H9 (cell line): Measurements from ENCODE around the gene HSD17B13. TPM values are rescaled to one million over a fixed set of nuclear protein-coding genes. Genes with fewer than 3 reads are reported as not detected.

ENCODE experiments used
- DNase-seq: peaks from one replicate; pipeline ENCODE4 v3.0.0-alpha.2; 2017
- H2AFZ ChIP-seq: one replicate; pipeline ENCODE4 v1.6.1; 2013; ENCODE audit warnings: mild to moderate bottlenecking, low read length, control low read depth, moderate library complexity
- H2AK5ac ChIP-seq: 2 replicates; pipeline ENCODE4 v1.6.1; 2013; ENCODE audit warnings: low read length, control low read depth, mixed read lengths; ENCODE audit not compliant: insufficient read length
- H2BK120ac ChIP-seq: one replicate; pipeline ENCODE4 v1.6.1; 2013; ENCODE audit warnings: low read depth, mild to moderate bottlenecking, low read length, control low read depth, inconsistent platforms; ENCODE audit not compliant: poor library complexity, severe bottlenecking
- H2BK12ac ChIP-seq: 2 replicates; pipeline ENCODE4 v1.6.1; 2013; ENCODE audit warnings: low read length, control low read depth, mixed read lengths, low read depth; ENCODE audit not compliant: insufficient read length
- H2BK15ac ChIP-seq: 2 replicates; pipeline ENCODE4 v1.6.1; 2013; ENCODE audit warnings: low read depth, low read length, control low read depth
- H2BK20ac ChIP-seq: one replicate; pipeline ENCODE4 v1.6.1; 2013; ENCODE audit warnings: low read depth, mild to moderate bottlenecking, low read length, control low read depth, inconsistent platforms; ENCODE audit not compliant: poor library complexity, severe bottlenecking
- H2BK5ac ChIP-seq: 2 replicates; pipeline ENCODE4 v1.6.1; 2013; ENCODE audit warnings: low read length, control low read depth, mixed read lengths; ENCODE audit not compliant: insufficient read length
- H3K14ac ChIP-seq: 2 replicates; pipeline ENCODE4 v1.6.1; 2013; ENCODE audit warnings: low read length, control low read depth; ENCODE audit not compliant: insufficient read depth
- H3K18ac ChIP-seq: 2 replicates; pipeline ENCODE4 v1.6.1; 2013; ENCODE audit warnings: low read depth, mild to moderate bottlenecking, mixed read lengths, low read length, control low read depth; ENCODE audit not compliant: insufficient read length
- H3K23ac ChIP-seq: 2 replicates; pipeline ENCODE4 v1.6.1; 2013; ENCODE audit warnings: low read length, control low read depth, mixed read lengths, low read depth; ENCODE audit not compliant: insufficient read length
- H3K23me2 ChIP-seq: 2 replicates; pipeline ENCODE4 v1.6.1; 2013; ENCODE audit warnings: low read depth, mild to moderate bottlenecking, mixed read lengths, low read length, control low read depth; ENCODE audit not compliant: insufficient read length, poor library complexity, severe bottlenecking
- H3K27ac ChIP-seq: 2 replicates; pipeline ENCODE4 v1.5.1; 2013; ENCODE audit warnings: low read length, control low read depth, mixed read lengths, low read depth; ENCODE audit not compliant: insufficient read length
- H3K27me3 ChIP-seq: 2 replicates; pipeline ENCODE4 v1.6.1; 2013; ENCODE audit warnings: low read length, control low read depth, inconsistent platforms; ENCODE audit not compliant: insufficient read depth
- H3K4ac ChIP-seq: 2 replicates; pipeline ENCODE4 v1.6.1; 2013; ENCODE audit warnings: low read depth, mild to moderate bottlenecking, control low read depth, inconsistent platforms, low read length, moderate library complexity
- H3K4me1 ChIP-seq: 2 replicates; pipeline ENCODE4 v1.6.1; 2013; ENCODE audit warnings: low read length, control low read depth, inconsistent platforms; ENCODE audit not compliant: insufficient read depth
- H3K4me2 ChIP-seq: 2 replicates; pipeline ENCODE4 v1.6.1; 2013; ENCODE audit warnings: low read length, control low read depth, mixed read lengths; ENCODE audit not compliant: insufficient read length, insufficient read depth
- H3K56ac ChIP-seq: 2 replicates; pipeline ENCODE4 v1.6.1; 2013; ENCODE audit warnings: low read depth, mild to moderate bottlenecking, mixed read lengths, low read length, control low read depth; ENCODE audit not compliant: insufficient read length
- H3K79me1 ChIP-seq: 2 replicates; pipeline ENCODE4 v1.6.1; 2013; ENCODE audit warnings: low read depth, mild to moderate bottlenecking, moderate library complexity, low read length, control low read depth, inconsistent platforms; ENCODE audit not compliant: insufficient read depth, poor library complexity, severe bottlenecking
- H3K79me2 ChIP-seq: 2 replicates; pipeline ENCODE4 v1.6.1; 2013; ENCODE audit warnings: low read length, control low read depth, inconsistent platforms; ENCODE audit not compliant: insufficient read depth
- H3K9ac ChIP-seq: 2 replicates; pipeline ENCODE4 v1.6.1; 2013; ENCODE audit warnings: low read length, control low read depth, mixed read lengths; ENCODE audit not compliant: insufficient read length; ENCODE audit errors: extremely low read depth
- H3K9me3 ChIP-seq: one replicate; pipeline ENCODE4 v1.6.1; 2013; ENCODE audit warnings: low read depth, low read length, inconsistent platforms; ENCODE audit not compliant: control insufficient read depth
- H3T11ph ChIP-seq: one replicate; pipeline ENCODE4 v1.6.1; 2013; ENCODE audit warnings: mild to moderate bottlenecking, low read length, control low read depth, inconsistent platforms
- H4K20me1 ChIP-seq: one replicate; pipeline ENCODE4 v1.6.1; 2013; ENCODE audit not compliant: control insufficient read depth, insufficient read length, insufficient read depth
- H4K5ac ChIP-seq: 2 replicates; pipeline ENCODE4 v1.6.1; 2013; ENCODE audit warnings: low read depth, mild to moderate bottlenecking, mixed read lengths, low read length, control low read depth; ENCODE audit not compliant: insufficient read length
- H4K8ac ChIP-seq: replicated peaks from 2 replicates; pipeline ENCODE4 v1.6.1; 2013; ENCODE audit warnings: low read length, control low read depth, mixed read lengths, low read depth; ENCODE audit not compliant: insufficient read length
- H4K91ac ChIP-seq: 2 replicates; pipeline ENCODE4 v1.6.1; 2013; ENCODE audit warnings: low read depth, mild to moderate bottlenecking, moderate library complexity, mixed read lengths, low read length, control low read depth; ENCODE audit not compliant: insufficient read length
- H3K27ac Mint-ChIP-seq, 3 experiments: 2 replicates in 2 of 3; 3 replicates in 1 of 3; pipeline ENCODE4 v1.8.0; 2020 to 2021; ENCODE audit warnings: mixed read lengths in 3 of 3, mild to moderate bottlenecking in 1 of 3, moderate library complexity in 1 of 3
- H3K27me3 Mint-ChIP-seq: 2 replicates; pipeline ENCODE4 v1.8.0; 2021; ENCODE audit warnings: low read depth, mild to moderate bottlenecking, moderate library complexity, mixed read lengths
- H3K36me3 Mint-ChIP-seq, 3 experiments: 2 replicates in 2 of 3; 3 replicates in 1 of 3; pipeline ENCODE4 v1.8.0; 2020 to 2021; ENCODE audit warnings: low read depth in 3 of 3, mixed read lengths in 3 of 3; ENCODE audit not compliant: insufficient read depth in 1 of 3
- H3K4me1 Mint-ChIP-seq, 2 experiments: 2 replicates each; pipeline ENCODE4 v1.8.0; 2020; ENCODE audit warnings: mixed read lengths in 2 of 2
- H3K4me3 Mint-ChIP-seq, 2 experiments: 2 replicates in 1 of 2; 3 replicates in 1 of 2; pipeline ENCODE4 v1.8.0; 2020 to 2021; ENCODE audit warnings: mild to moderate bottlenecking in 2 of 2, mixed read lengths in 2 of 2, moderate library complexity in 1 of 2
- H3K9me3 Mint-ChIP-seq, 2 experiments: 2 replicates in 1 of 2; 3 replicates in 1 of 2; pipeline ENCODE4 v1.8.0; 2020; ENCODE audit warnings: mild to moderate bottlenecking in 2 of 2, mixed read lengths in 2 of 2, moderate library complexity in 1 of 2
- WGBS: extraction: QIAGEN DNeasy Blood & Tissue Kit; methylation state at CpG from one replicate; pipeline ENCODE4 v1.1.7; 2013; ENCODE audit warnings: missing lambda C conversion rate, low lambda C conversion rate, mixed read lengths; ENCODE audit not compliant: insufficient read length; ENCODE audit errors: extremely low coverage; 5-methylcytosine and 5-hydroxymethylcytosine counted together
- total RNA-seq: library from RNA; stranded (reverse); gene quantifications from 2 replicates; pipeline ENCODE4 v1.2.1, GENCODE V29; 2021
- TF ChIP-seq, protein P1 (sequence below): fragments of 200-600 bp; sonication (generic); conservative IDR thresholded peaks from 3 replicates; pipeline ENCODE4 v1.8.0; 2021; ENCODE audit warnings: antibody characterized with exemption, mild to moderate bottlenecking

The HSD17B13 gene
- total RNA-seq, 1 experiment from 2014 or later = not detected

- H3K27me3 Mint-ChIP-seq = no peaks in the 10 kb centered on the region
- peaks cover 24 to 36% (median 30%) of the 10 kb centered on the region in 3 experiments for H3K36me3 Mint-ChIP-seq
Measured at GRCh38 chr4:87365348-87365747, 42.7 kb upstream of the HSD17B13 start.

More at GRCh38 chr4:87365348-87365747, 42.7 kb upstream of the HSD17B13 start:
- Histone ChIP-seq H2BK120ac (no peak overlapping the region), H2BK5ac (no peak overlapping the region), H3K56ac (no peak overlapping the region), H4K5ac (no peak overlapping the region), H4K20me1 (no peaks in the 10 kb centered on the region), H3K27me3 (no peaks in the 10 kb centered on the region), H3K27ac (no peak overlapping the region), H3K4me1 (no peaks in the 10 kb centered on the region), H3K23ac (no peak overlapping the region), H3K79me1 (no peaks in the 10 kb centered on the region), H3K18ac (no peak overlapping the region), H3K9me3 (no peaks in the 10 kb centered on the region), H3K23me2 (no peaks in the 10 kb centered on the region), H4K8ac (no peak overlapping the region), H3T11ph (no peak overlapping the region), H4K91ac (no peak overlapping the region), H2AFZ (no peak overlapping the region), H2AK5ac (no peak overlapping the region), H2BK15ac (no peak overlapping the region), H3K14ac (no peak overlapping the region), H3K4me2 (no peak overlapping the region), H3K4ac (no peak overlapping the region), H3K79me2 (no peaks in the 10 kb centered on the region), H3K9ac (no peak overlapping the region), H2BK20ac (no peak overlapping the region), H2BK12ac (no peak overlapping the region)
- DNase-seq = no peak
- no peak overlapping the region for H3K27ac Mint-ChIP-seq
- TF ChIP-seq, protein P1, sequence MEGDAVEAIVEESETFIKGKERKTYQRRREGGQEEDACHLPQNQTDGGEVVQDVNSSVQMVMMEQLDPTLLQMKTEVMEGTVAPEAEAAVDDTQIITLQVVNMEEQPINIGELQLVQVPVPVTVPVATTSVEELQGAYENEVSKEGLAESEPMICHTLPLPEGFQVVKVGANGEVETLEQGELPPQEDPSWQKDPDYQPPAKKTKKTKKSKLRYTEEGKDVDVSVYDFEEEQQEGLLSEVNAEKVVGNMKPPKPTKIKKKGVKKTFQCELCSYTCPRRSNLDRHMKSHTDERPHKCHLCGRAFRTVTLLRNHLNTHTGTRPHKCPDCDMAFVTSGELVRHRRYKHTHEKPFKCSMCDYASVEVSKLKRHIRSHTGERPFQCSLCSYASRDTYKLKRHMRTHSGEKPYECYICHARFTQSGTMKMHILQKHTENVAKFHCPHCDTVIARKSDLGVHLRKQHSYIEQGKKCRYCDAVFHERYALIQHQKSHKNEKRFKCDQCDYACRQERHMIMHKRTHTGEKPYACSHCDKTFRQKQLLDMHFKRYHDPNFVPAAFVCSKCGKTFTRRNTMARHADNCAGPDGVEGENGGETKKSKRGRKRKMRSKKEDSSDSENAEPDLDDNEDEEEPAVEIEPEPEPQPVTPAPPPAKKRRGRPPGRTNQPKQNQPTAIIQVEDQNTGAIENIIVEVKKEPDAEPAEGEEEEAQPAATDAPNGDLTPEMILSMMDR = no peak
- no peak overlapping the region for H3K4me3 Mint-ChIP-seq
- peaks cover 0 to 7% of the 10 kb centered on the region in 2 experiments; a peak in 2 of 5 replicates for H3K9me3 Mint-ChIP-seq
- H3K4me1 Mint-ChIP-seq = peaks cover 9 to 17% of the 10 kb centered on the region in 2 experiments
- WGBS = no CpG with 5 or more reads among the region's 1 CpG
